Endodermal cell (in vitro differentiated cells): ENCODE results near the gene RASGRF1. TPM values are rescaled to one million over a fixed set of nuclear protein-coding genes. Genes with fewer than 3 reads are reported as not detected.
"Not testable (repeated sequence)": the region's sequence is repeated elsewhere in the genome, so short reads cannot be mapped to it uniquely, and the experiment has no call there.

ENCODE experiments used
- DNase-seq: peaks from one replicate; pipeline ENCODE4 v3.0.0-alpha.2; 2017
- H3K27ac ChIP-seq: 2 replicates; pipeline ENCODE4 v1.5.1; 2013; ENCODE audit warnings: mild to moderate bottlenecking, low read depth, low read length, moderate library complexity
- H3K27me3 ChIP-seq: 2 replicates; pipeline ENCODE4 v1.6.1; 2013; ENCODE audit warnings: mild to moderate bottlenecking, low read length, moderate library complexity; ENCODE audit not compliant: insufficient read depth, control insufficient read depth, poor library complexity, severe bottlenecking
- H3K36me3 ChIP-seq: 2 replicates; pipeline ENCODE4 v1.7.0; 2013; ENCODE audit warnings: mild to moderate bottlenecking, low read length, moderate library complexity; ENCODE audit not compliant: control insufficient read depth, insufficient read depth
- H3K4me1 ChIP-seq: one replicate; pipeline ENCODE4 v1.7.0; 2013; ENCODE audit warnings: low read length; ENCODE audit not compliant: control insufficient read depth, insufficient read depth
- H3K4me3 ChIP-seq: 2 replicates; pipeline ENCODE4 v1.5.1; 2013; ENCODE audit warnings: mild to moderate bottlenecking, low read length, moderate library complexity
- H3K9ac ChIP-seq: 2 replicates; pipeline ENCODE4 v1.6.1; 2013; ENCODE audit warnings: mild to moderate bottlenecking, low read length, moderate library complexity; ENCODE audit not compliant: poor library complexity, severe bottlenecking; ENCODE audit errors: extremely low read depth
- H3K9me3 ChIP-seq: 2 replicates; pipeline ENCODE4 v1.6.1; 2013; ENCODE audit warnings: mild to moderate bottlenecking, low read length, moderate library complexity; ENCODE audit not compliant: control insufficient read depth
- H3K27ac Mint-ChIP-seq: 2 replicates; pipeline ENCODE4 v1.8.0; 2020; ENCODE audit warnings: mixed read lengths
- H3K27me3 Mint-ChIP-seq: 2 replicates; pipeline ENCODE4 v1.8.0; 2021; ENCODE audit warnings: mild to moderate bottlenecking, mixed read lengths; ENCODE audit not compliant: insufficient read depth
- H3K36me3 Mint-ChIP-seq: 2 replicates; pipeline ENCODE4 v1.8.0; 2020; ENCODE audit warnings: low read depth, mixed read lengths
- H3K4me1 Mint-ChIP-seq: 2 replicates; pipeline ENCODE4 v1.8.0; 2020; ENCODE audit warnings: mixed read lengths
- H3K4me3 Mint-ChIP-seq: 2 replicates; pipeline ENCODE4 v1.8.0; 2020; ENCODE audit warnings: mild to moderate bottlenecking, moderate library complexity, mixed read lengths
- H3K9me3 Mint-ChIP-seq: 2 replicates; pipeline ENCODE4 v1.8.0; 2020; ENCODE audit warnings: mild to moderate bottlenecking, mixed read lengths
- CTCF ChIP-seq: fragments of 200-600 bp; sonication (generic); conservative IDR thresholded peaks from 2 replicates; pipeline ENCODE4 v1.5.0; 2021; ENCODE audit warnings: antibody characterized with exemption, mild to moderate bottlenecking
- WGBS, 2 experiments: methylation state at CpG; one replicate each; pipeline versions ENCODE4 v1.1.5 to v1.1.7; 2013; ENCODE audit warnings: missing lambda C conversion rate in 2 of 2, mixed read lengths in 1 of 2; ENCODE audit not compliant: insufficient coverage in 1 of 2, insufficient read length in 1 of 2; 5-methylcytosine and 5-hydroxymethylcytosine counted together
- total RNA-seq, 2 donors: library from RNA; stranded (reverse); fragmentation: NEBNext Ultra II Directional in 1 of 2; extraction: Animal tissue kit (Norgen Biotek cat#: 25700) in 1 of 2; gene quantifications; 2 replicates in 1 of 2; 3 replicates in 1 of 2; pipeline ENCODE4 v1.2.1, GENCODE V29; 2021

Gene RASGRF1
- total RNA-seq, 2 donors from 2014 or later: 0.20 TPM; not detected in 1

GRCh38 chr15:79025201-79025600, 65.4 kb downstream of the RASGRF1 start:
- 74 to 75% methylated on average over 4 to 6 of the region's 6 CpGs for WGBS, 2 experiments
- no peak overlapping the region for H3K27ac ChIP-seq
- no peaks in the 10 kb centered on the region for H3K4me1 ChIP-seq
- Mint-ChIP-seq H3K27ac (no peak overlapping the region), H3K9me3 (peaks cover 12% of the 10 kb centered on the region), H3K4me3 (no peak overlapping the region), H3K27me3 (peaks cover 7% of the 10 kb centered on the region), H3K36me3 (no peaks in the 10 kb centered on the region), H3K4me1 (no peaks in the 10 kb centered on the region)
- H3K36me3 ChIP-seq: no peaks in the 10 kb centered on the region
- no peak overlapping the region for H3K9ac ChIP-seq
- peak; percentile 57 for TF ChIP-seq CTCF
- H3K27me3 ChIP-seq: no peaks in the 10 kb centered on the region
- H3K9me3 ChIP-seq: peaks cover 6% of the 10 kb centered on the region
- peak; percentile 76 for DNase-seq
- H3K4me3 ChIP-seq: no peak overlapping the region

GRCh38 chr15:79024493-79024892, 66.1 kb downstream of the RASGRF1 start:
- H3K4me3 ChIP-seq, H3K36me3 ChIP-seq, H3K27ac ChIP-seq, H3K9me3 ChIP-seq, H3K4me3 Mint-ChIP-seq, H3K27ac Mint-ChIP-seq, H3K36me3 Mint-ChIP-seq, DNase-seq, H3K4me1 ChIP-seq, H3K9ac ChIP-seq, H3K4me1 Mint-ChIP-seq, H3K27me3 Mint-ChIP-seq, H3K27me3 ChIP-seq: not testable (repeated sequence)
- peaks cover 12% of the 10 kb centered on the region for H3K9me3 Mint-ChIP-seq

GRCh38 chr15:79023918-79024317, 66.7 kb downstream of the RASGRF1 start:
- no peak for TF ChIP-seq CTCF
- Histone ChIP-seq H3K9ac (no peak overlapping the region), H3K9me3 (peaks cover 6% of the 10 kb centered on the region), H3K36me3 (no peaks in the 10 kb centered on the region), H3K27me3 (no peaks in the 10 kb centered on the region), H3K4me3 (no peak overlapping the region), H3K4me1 (no peaks in the 10 kb centered on the region), H3K27ac (no peak overlapping the region)
- Mint-ChIP-seq H3K4me1 (no peaks in the 10 kb centered on the region), H3K36me3 (no peaks in the 10 kb centered on the region), H3K27ac (no peak overlapping the region), H3K27me3 (peaks cover 7% of the 10 kb centered on the region), H3K4me3 (no peak overlapping the region), H3K9me3 (peaks cover 12% of the 10 kb centered on the region)
- WGBS, 2 experiments: 94% methylated on average over 1 of the region's 1 CpG; no CpG with 5 or more reads in 1 of the 2 experiments
- DNase-seq: no peak

- no peaks in the 10 kb centered on the region for H3K27me3 ChIP-seq
- no peak overlapping the region for H3K4me3 ChIP-seq
- 100% methylated on average over 1 of the region's 2 CpGs; no CpG with 5 or more reads in 1 of the 2 experiments for WGBS, 2 experiments
- H3K9ac ChIP-seq: no peak overlapping the region
- DNase-seq: no peak
- H3K4me1 ChIP-seq: no peaks in the 10 kb centered on the region
- TF ChIP-seq CTCF: no peak
- H3K27ac Mint-ChIP-seq: no peak overlapping the region
- no peaks in the 10 kb centered on the region for H3K36me3 Mint-ChIP-seq
- peaks cover 6% of the 10 kb centered on the region for H3K9me3 ChIP-seq
- peaks cover 7% of the 10 kb centered on the region for H3K27me3 Mint-ChIP-seq
- H3K36me3 ChIP-seq: no peaks in the 10 kb centered on the region
- H3K4me1 Mint-ChIP-seq: no peaks in the 10 kb centered on the region
- no peak overlapping the region for H3K4me3 Mint-ChIP-seq
- H3K27ac ChIP-seq: no peak overlapping the region
- peaks cover 12% of the 10 kb centered on the region for H3K9me3 Mint-ChIP-seq
These were observed 67.1 kb downstream of the RASGRF1 start for GRCh38 chr15:79023546-79023890.
